Left cardiac atrium (tissue), 4 donors: ENCODE measurements around the gene IL1RAPL2. TPM values are rescaled to one million over a fixed set of nuclear protein-coding genes. Genes with fewer than 3 reads are reported as not detected.
"Not testable (repeated sequence)": the region's sequence is repeated elsewhere in the genome, so short reads cannot be mapped to it uniquely, and the experiment has no call there.

Source experiments
- ATAC-seq, 2 donors: fragments of 200-7000 bp; cut with Tn5 transposase; one replicate each; pipeline ENCODE4 v1.9.1; 2020; ENCODE audit warnings: mild to moderate bottlenecking in 2 of 2, moderate library complexity in 2 of 2
- DNase-seq: peaks from one replicate; pipeline ENCODE4 v3.0.0-alpha.2; 2020
- intact Hi-C, 2 donors: fragments of 100-400 bp; cut with DNase I; formaldehyde crosslinking; loops; one replicate each; pipeline versions ENCODE4 v1.14.1 to v1.15.1; 2022 to 2023
- long read RNA-seq: library from polyadenylated mRNA; unstranded; transcript quantifications from one replicate; pipeline ENCODE4 v2.0.0, GENCODE V29; 2021
- total RNA-seq, 2 donors: library from RNA; stranded (reverse); fragmentation: NEBNext Ultra II Directional; extraction: Animal tissue kit (Norgen Biotek cat#: 25700); gene quantifications; one replicate each; pipeline ENCODE4 v1.2.1, GENCODE V29; 2021
- donor health status: DM: no; HTN: yes; CAD: no.
- donor health status: DM: no; HTN: yes; CAD: no; lungs with severe emphysema.
- donor health status: DM: yes; HTN: yes; CAD: no.
- donor health status: Dilated cardiomyopathy.

IL1RAPL2 gene
- total RNA-seq: under 1 TPM in 1 of 2 donors, not detected in 1; 0.09 TPM
- long read RNA-seq: 0 reads

- no peak for DNase-seq
- intact Hi-C loops: no loop called here
- ATAC-seq: no peak
Measured at GRCh38 chrX:104565791-104566680, at the start of gene IL1RAPL2. IL1RAPL2 (plus strand) TSS chrX:104566199.

- no peak for ATAC-seq
- intact Hi-C loops: no loop called here
- DNase-seq: no peak
Measured at GRCh38 chrX:104522386-104522785, 43.6 kb upstream of the IL1RAPL2 start.

GRCh38 chrX:104523858-104524257, 42.1 kb upstream of the IL1RAPL2 start:
- ATAC-seq: no peak
- no peak for DNase-seq
- intact Hi-C loops: no loop called here

GRCh38 chrX:104539081-104539480, 26.9 kb upstream of the IL1RAPL2 start:
- ATAC-seq (no peak), DNase-seq (no peak)
- intact Hi-C loops: no loop called here

GRCh38 chrX:104542447-104542846, 23.6 kb upstream of the IL1RAPL2 start:
- DNase-seq, ATAC-seq, intact Hi-C loops: not testable (repeated sequence)

- intact Hi-C loops: no loop called here
- DNase-seq (no peak), ATAC-seq (no peak)
Measured at GRCh38 chrX:104564335-104564734, 1.7 kb upstream of the IL1RAPL2 start.

- intact Hi-C loops: no loop called here
- ATAC-seq: no peak
- no peak for DNase-seq
Measured at GRCh38 chrX:104564921-104565703, 887 bp upstream of the IL1RAPL2 start.

GRCh38 chrX:104566681-104567501, 892 bp downstream of the IL1RAPL2 start:
- DNase-seq: no peak
- ATAC-seq: no peak
- intact Hi-C loops: no loop called here

- no peak for DNase-seq
- intact Hi-C loops: no loop called here
- no peak for ATAC-seq
Measured at GRCh38 chrX:104567506-104567905, 1.5 kb downstream of the IL1RAPL2 start.

GRCh38 chrX:104568304-104568915, 2.4 kb downstream of the IL1RAPL2 start:
- ATAC-seq: no peak
- intact Hi-C loops: no loop called here
- DNase-seq: no peak

GRCh38 chrX:104618106-104618895, 52.3 kb downstream of the IL1RAPL2 start:
- intact Hi-C loops: no loop called here
- DNase-seq: no peak
- ATAC-seq: no peak

- no peak for ATAC-seq
- intact Hi-C loops: no loop called here
- no peak for DNase-seq
Measured at GRCh38 chrX:104621781-104622180, 55.8 kb downstream of the IL1RAPL2 start.

GRCh38 chrX:104641176-104641575, 75.2 kb downstream of the IL1RAPL2 start:
- no peak for DNase-seq
- intact Hi-C loops: no loop called here
- ATAC-seq: no peak

GRCh38 chrX:104647084-104647483, 81.1 kb downstream of the IL1RAPL2 start:
- intact Hi-C loops: no loop called here
- DNase-seq (no peak), ATAC-seq (no peak)

- ATAC-seq (no peak), DNase-seq (peak; percentile 23)
- intact Hi-C loops: no loop called here
Measured at GRCh38 chrX:104659005-104659744, 93.2 kb downstream of the IL1RAPL2 start.

- no peak for ATAC-seq
- intact Hi-C loops: loop anchor here in 1 of 2 donors (10.0 kb wide), 1 partner anchor 265 kb away; no protein-coding TSS in a partner anchor
- no peak for DNase-seq
Measured at GRCh38 chrX:104660092-104660491, 94.1 kb downstream of the IL1RAPL2 start.

GRCh38 chrX:104662694-104663093, 96.7 kb downstream of the IL1RAPL2 start:
- no peak for DNase-seq
- intact Hi-C loops: loop anchor here in 1 of 2 donors (10.0 kb wide), 1 partner anchor 262 kb away; no protein-coding TSS in a partner anchor
- ATAC-seq: no peak
